ENCODE results near the gene TSPAN8.

GRCh38 chr12:71085575-71085974 lies 72.2 kb downstream of the TSPAN8 start:
- TF ChIP-seq CTCF (IDR thresholded peaks at IDR 0.05) = no peak
- no peak for TF ChIP-seq EZH2 (IDR thresholded peaks at IDR 0.05)
- no peak for TF ChIP-seq EZH2phosphoT487 (IDR thresholded peaks at IDR 0.05)
